Measurements from ENCODE around the gene KAT8.
A peak's percentile ranks its signal among the peaks of the same experiment; 100 is the strongest.

Gene KAT8

GRCh38 chr16:31110106-31111034 is 7.1 kb upstream of the KAT8 start:
- no CpG with 5 or more reads among the region's 26 CpGs for WGBS, 2 donors (ENCODE audit: extremely low coverage in 2 of 2, insufficient read length in 2 of 2, insufficient replicate concordance in 1 of 2)
- no peak overlapping the region for H4K91ac ChIP-seq (ENCODE audit: low read depth, low read length, poor library complexity)
- DNase-seq (ENCODE audit: low spot score): no peak

GRCh38 chr16:31111881-31112466 is 5.5 kb upstream of the KAT8 start:
- H2BK120ac ChIP-seq (ENCODE audit: low read depth, low read length): no peak overlapping the region
- peaks cover 8% of the 10 kb centered on the region for H3K79me1 ChIP-seq (ENCODE audit: low read depth, low read length)
- H3K4ac ChIP-seq (ENCODE audit: low read length): no peak overlapping the region
- no peak overlapping the region for H3K23ac ChIP-seq (ENCODE audit: low read depth, low read length, poor library complexity)
- no peak overlapping the region for H3K4me2 ChIP-seq (ENCODE audit: insufficient read depth, low read length, poor library complexity, severe bottlenecking)
- peaks cover 0 to 1% of the 10 kb centered on the region in 2 donors for H3K9me3 ChIP-seq (replicated peaks in 1 of 2; ENCODE audit: control insufficient read depth in 2 of 2, insufficient read depth in 1 of 2, low read depth in 1 of 2, low read length in 2 of 2)
- H2AK5ac ChIP-seq (ENCODE audit: low read depth, low read length): no peak overlapping the region
- no peak overlapping the region for H2BK12ac ChIP-seq (ENCODE audit: low read length)
- no peak overlapping the region for H2BK15ac ChIP-seq (ENCODE audit: low read length)
- H2AFZ ChIP-seq (ENCODE audit: low read length): no peak overlapping the region
- H3K9ac ChIP-seq (ENCODE audit: low read depth, low read length, poor library complexity): no peak overlapping the region
- H3K36me3 ChIP-seq (replicated peaks in 1 of 2; ENCODE audit: control insufficient read depth in 2 of 2, insufficient read depth in 2 of 2, low read length in 2 of 2): peaks cover 31 to 43% of the 10 kb centered on the region in 2 donors
- H3K4me1 ChIP-seq (ENCODE audit: control insufficient read depth in 2 of 2, insufficient read depth in 1 of 2, low read depth in 1 of 2, low read length in 2 of 2): peaks cover 0 to 7% of the 10 kb centered on the region in 2 donors
- no peak overlapping the region for H3K27ac ChIP-seq (replicated peaks; ENCODE audit: low read length)
- no peak overlapping the region for H3K4me3 ChIP-seq (ENCODE audit: low read length in 2 of 2)
- no peaks in the 10 kb centered on the region for H3K27me3 ChIP-seq (ENCODE audit: control insufficient read depth in 3 of 3, insufficient read depth in 3 of 3, low read depth in 1 of 3, low read length in 3 of 3)
- no peak overlapping the region for H4K8ac ChIP-seq (ENCODE audit: low read depth, low read length)
- H3K14ac ChIP-seq (ENCODE audit: low read length): no peak overlapping the region
- no peak overlapping the region for H4K91ac ChIP-seq (ENCODE audit: low read depth, low read length, poor library complexity)
- no peak overlapping the region for H2BK5ac ChIP-seq (ENCODE audit: low read length)
- no peak for DNase-seq (ENCODE audit: low spot score)
- no peak overlapping the region for H3K18ac ChIP-seq (ENCODE audit: low read length)
- WGBS, 2 donors (ENCODE audit: extremely low coverage in 2 of 2, insufficient read length in 2 of 2, insufficient replicate concordance in 1 of 2): no CpG with 5 or more reads among the region's 23 CpGs

More at GRCh38 chr16:31110106-31111034, 7.1 kb upstream of the KAT8 start:
- peaks cover 31 to 43% of the 10 kb centered on the region in 2 donors for H3K36me3 ChIP-seq (replicated peaks in 1 of 2; ENCODE audit: control insufficient read depth in 2 of 2, insufficient read depth in 2 of 2, low read length in 2 of 2)
- no peak overlapping the region for H2BK15ac ChIP-seq (ENCODE audit: low read length)
- H4K8ac ChIP-seq (ENCODE audit: low read depth, low read length): no peak overlapping the region
- H3K4me3 ChIP-seq (ENCODE audit: low read length in 2 of 2): peak overlapping the region; percentile 12 to 68
- no peak overlapping the region for H3K27ac ChIP-seq (replicated peaks; ENCODE audit: low read length)
- no peak overlapping the region for H2BK120ac ChIP-seq (ENCODE audit: low read depth, low read length)
- no peak overlapping the region for H3K14ac ChIP-seq (ENCODE audit: low read length)
- H3K18ac ChIP-seq (ENCODE audit: low read length): no peak overlapping the region
- H3K4me2 ChIP-seq (ENCODE audit: insufficient read depth, low read length, poor library complexity, severe bottlenecking): no peak overlapping the region
- no peaks in the 10 kb centered on the region for H3K27me3 ChIP-seq (ENCODE audit: control insufficient read depth in 3 of 3, insufficient read depth in 3 of 3, low read depth in 1 of 3, low read length in 3 of 3)
- H2AFZ ChIP-seq (ENCODE audit: low read length): no peak overlapping the region
- H3K79me1 ChIP-seq (ENCODE audit: low read depth, low read length): peaks cover 8% of the 10 kb centered on the region
- H2AK5ac ChIP-seq (ENCODE audit: low read depth, low read length): no peak overlapping the region
- H2BK12ac ChIP-seq (ENCODE audit: low read length): no peak overlapping the region
- no peak overlapping the region for H3K23ac ChIP-seq (ENCODE audit: low read depth, low read length, poor library complexity)
- peak overlapping the region; percentile 44 for H3K9ac ChIP-seq (ENCODE audit: low read depth, low read length, poor library complexity)
- peaks cover 0 to 1% of the 10 kb centered on the region in 2 donors for H3K9me3 ChIP-seq (replicated peaks in 1 of 2; ENCODE audit: control insufficient read depth in 2 of 2, insufficient read depth in 1 of 2, low read depth in 1 of 2, low read length in 2 of 2)
- H2BK5ac ChIP-seq (ENCODE audit: low read length): no peak overlapping the region
- no peak overlapping the region for H3K4ac ChIP-seq (ENCODE audit: low read length)
- peaks cover 0 to 7% of the 10 kb centered on the region in 2 donors for H3K4me1 ChIP-seq (ENCODE audit: control insufficient read depth in 2 of 2, insufficient read depth in 1 of 2, low read depth in 1 of 2, low read length in 2 of 2)

- Histone ChIP-seq H3K27ac (replicated peaks; ENCODE audit: low read length) (no peak overlapping the region), H3K4me3 (ENCODE audit: low read length in 2 of 2) (no peak overlapping the region), H4K8ac (ENCODE audit: low read depth, low read length) (no peak overlapping the region), H3K18ac (ENCODE audit: low read length) (no peak overlapping the region), H2BK12ac (ENCODE audit: low read length) (no peak overlapping the region), H3K79me1 (ENCODE audit: low read depth, low read length) (peaks cover 8% of the 10 kb centered on the region), H2AFZ (ENCODE audit: low read length) (no peak overlapping the region), H4K91ac (ENCODE audit: low read depth, low read length, poor library complexity) (no peak overlapping the region), H3K9me3 (replicated peaks in 1 of 2; ENCODE audit: control insufficient read depth in 2 of 2, insufficient read depth in 1 of 2, low read depth in 1 of 2, low read length in 2 of 2) (peaks cover 0 to 1% of the 10 kb centered on the region in 2 donors), H3K4me2 (ENCODE audit: insufficient read depth, low read length, poor library complexity, severe bottlenecking) (no peak overlapping the region), H2BK120ac (ENCODE audit: low read depth, low read length) (no peak overlapping the region), H2AK5ac (ENCODE audit: low read depth, low read length) (no peak overlapping the region), H3K23ac (ENCODE audit: low read depth, low read length, poor library complexity) (no peak overlapping the region), H2BK15ac (ENCODE audit: low read length) (no peak overlapping the region), H3K27me3 (ENCODE audit: control insufficient read depth in 3 of 3, insufficient read depth in 3 of 3, low read depth in 1 of 3, low read length in 3 of 3) (no peaks in the 10 kb centered on the region), H3K36me3 (replicated peaks in 1 of 2; ENCODE audit: control insufficient read depth in 2 of 2, insufficient read depth in 2 of 2, low read length in 2 of 2) (peaks cover 31 to 43% of the 10 kb centered on the region in 2 donors), H2BK5ac (ENCODE audit: low read length) (no peak overlapping the region), H3K4ac (ENCODE audit: low read length) (no peak overlapping the region), H3K9ac (ENCODE audit: low read depth, low read length, poor library complexity) (no peak overlapping the region), H3K14ac (ENCODE audit: low read length) (no peak overlapping the region), H3K4me1 (ENCODE audit: control insufficient read depth in 2 of 2, insufficient read depth in 1 of 2, low read depth in 1 of 2, low read length in 2 of 2) (peaks cover 0 to 7% of the 10 kb centered on the region in 2 donors)
- WGBS, 2 donors (ENCODE audit: extremely low coverage in 2 of 2, insufficient read length in 2 of 2, insufficient replicate concordance in 1 of 2): no CpG with 5 or more reads among the region's 2 CpGs
- DNase-seq (ENCODE audit: low spot score): no peak
Observed at GRCh38 chr16:31112711-31113110, 4.8 kb upstream of the KAT8 start.

Data from neuronal stem cell (in vitro differentiated cells).